GM10847 (cell line): ENCODE measurements around the gene FAM168A.

ENCODE experiments used
- POLR2A ChIP-seq: IDR thresholded peaks from 2 replicates; pipeline ENCODE4 v1.6.1; 2011; ENCODE audit not compliant: insufficient read length; ENCODE audit errors: extremely low read depth

FAM168A gene

GRCh38 chr11:73451896-73452295, 146.0 kb downstream of the FAM168A start:
- TF ChIP-seq POLR2A, result no peak

GRCh38 chr11:73446766-73447165, 151.1 kb downstream of the FAM168A start:
- no peak for TF ChIP-seq POLR2A

DNA sequence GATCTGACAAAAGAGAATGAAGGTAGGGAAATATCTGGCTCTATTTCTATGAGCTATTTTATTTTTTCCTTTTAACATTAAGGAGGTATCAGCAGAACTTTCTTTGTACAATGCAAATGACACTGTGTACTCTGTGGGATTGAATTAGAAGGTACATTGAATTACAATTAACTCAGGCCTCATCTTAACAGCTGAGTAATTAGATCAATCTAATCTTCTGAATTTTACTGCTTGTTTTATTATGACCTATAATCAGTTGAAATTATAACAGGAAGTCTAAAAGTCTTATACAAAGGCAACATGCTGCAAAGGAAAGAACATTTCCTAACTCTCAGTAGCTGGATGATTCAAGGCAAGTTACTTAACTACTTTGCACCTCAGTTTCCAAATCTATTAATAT, 151.9 kb downstream of the FAM168A start:
- TF ChIP-seq POLR2A, result no peak

- no peak for TF ChIP-seq POLR2A
Observed at GRCh38 chr11:73439002-73439843, 158.7 kb downstream of the FAM168A start.

- TF ChIP-seq POLR2A, result no peak
Observed at GRCh38 chr11:73431396-73431795, 166.5 kb downstream of the FAM168A start.

GRCh38 chr11:73430326-73430725, 167.6 kb downstream of the FAM168A start:
- TF ChIP-seq POLR2A, result no peak

GRCh38 chr11:73429121-73429750, 168.7 kb downstream of the FAM168A start:
- TF ChIP-seq POLR2A, result no peak

DNA sequence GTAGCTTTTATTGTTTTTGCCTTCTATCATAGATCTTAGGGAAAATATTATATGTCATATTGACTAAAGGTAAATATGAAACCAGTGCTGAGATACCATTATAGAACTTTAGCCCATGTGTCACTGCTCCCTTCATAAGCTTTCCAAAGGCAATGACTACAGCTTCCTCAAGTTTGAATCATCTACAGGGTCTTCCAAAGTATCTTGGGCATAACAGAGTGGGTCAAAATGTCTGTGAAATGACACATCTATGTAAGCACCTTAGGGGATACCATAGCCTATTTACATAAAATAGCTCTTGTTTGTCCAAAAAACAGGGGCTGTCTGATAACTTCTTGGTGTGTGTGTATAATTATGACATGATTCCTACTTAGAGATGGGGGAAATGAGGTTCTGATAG, 169.2 kb downstream of the FAM168A start:
- no peak for TF ChIP-seq POLR2A

DNA sequence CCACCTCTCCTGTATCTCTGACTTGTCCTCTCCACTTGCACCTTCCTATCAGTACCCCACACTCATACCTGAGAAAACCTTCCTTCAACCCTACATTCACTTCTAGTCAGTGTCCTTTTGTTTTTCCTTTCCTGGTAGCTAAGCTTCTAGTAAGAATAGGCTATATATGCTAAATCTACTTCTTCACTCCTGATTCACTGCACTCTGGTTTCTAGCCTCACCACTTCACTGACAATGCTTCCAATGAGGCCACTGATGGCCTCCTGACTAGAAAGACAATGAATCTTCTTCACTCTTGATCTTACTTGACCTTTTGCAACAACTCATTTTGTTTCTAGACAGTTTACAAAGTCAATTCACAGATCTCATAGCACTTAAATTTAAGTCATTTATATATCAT, 169.7 kb downstream of the FAM168A start:
- TF ChIP-seq POLR2A, result no peak

- no peak for TF ChIP-seq POLR2A
Observed at GRCh38 chr11:73426219-73426850, 171.6 kb downstream of the FAM168A start.

- TF ChIP-seq POLR2A, result no peak
Observed at GRCh38 chr11:73425108-73425507, 172.8 kb downstream of the FAM168A start.

DNA sequence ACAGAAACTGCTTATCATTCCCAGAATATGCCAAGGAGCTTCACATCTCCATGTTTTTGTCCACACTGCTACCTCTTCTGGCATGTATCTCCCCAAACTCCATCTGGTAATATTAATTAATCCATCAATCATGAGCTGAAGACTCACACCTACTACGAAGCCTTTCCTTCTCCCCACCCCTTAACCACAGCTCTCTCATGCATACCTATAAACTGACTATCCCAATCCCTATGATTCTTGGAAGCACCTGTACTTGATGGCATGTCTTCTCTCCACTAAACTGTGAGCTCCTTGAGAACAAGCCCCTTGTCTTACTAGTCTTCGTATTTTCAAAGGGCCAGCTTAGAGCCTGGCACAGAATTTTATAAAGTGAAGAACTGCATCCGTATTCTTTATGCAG, 174.4 kb downstream of the FAM168A start:
- TF ChIP-seq POLR2A, result no peak

GRCh38 chr11:73422886-73423285, 175.0 kb downstream of the FAM168A start:
- TF ChIP-seq POLR2A, result no peak

DNA sequence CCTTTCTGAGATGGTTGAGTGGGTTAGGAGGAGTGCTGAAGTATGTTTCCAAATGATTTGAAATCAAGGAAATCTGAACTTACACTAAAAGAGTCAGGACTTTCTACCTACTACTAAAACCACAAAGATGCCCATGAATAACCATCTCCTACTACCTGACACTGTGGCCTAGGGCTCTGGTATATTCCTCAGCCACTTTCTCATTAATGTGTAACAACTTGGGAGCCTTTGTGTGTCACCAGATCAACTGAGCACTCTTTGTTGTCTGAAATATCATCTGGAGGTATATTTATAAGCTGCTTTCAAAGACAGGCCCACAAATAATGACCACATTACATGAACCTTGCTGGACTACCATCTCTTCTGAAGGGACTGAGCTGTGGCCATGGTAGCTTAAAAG, 177.8 kb downstream of the FAM168A start:
- no peak for TF ChIP-seq POLR2A

DNA sequence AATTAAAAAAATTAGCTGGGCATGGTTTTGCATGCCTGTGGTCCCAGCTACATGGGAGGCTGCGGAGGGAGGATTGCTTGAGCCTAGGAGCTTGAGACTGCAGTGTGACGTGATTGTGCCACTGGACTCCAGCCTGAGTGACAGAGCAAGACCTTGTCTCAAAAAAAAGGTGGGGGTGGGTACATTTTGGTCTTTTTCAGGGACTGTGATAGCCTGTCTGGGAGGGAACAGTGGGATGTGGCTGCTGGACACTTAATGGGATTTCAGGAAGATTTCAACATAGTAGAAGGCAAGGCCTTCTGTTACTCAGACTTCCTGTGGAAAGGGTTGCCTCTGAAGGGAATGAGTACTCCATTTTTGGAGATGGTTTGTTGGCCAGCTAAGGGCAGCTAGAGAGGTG, 181.1 kb downstream of the FAM168A start:
- no peak for TF ChIP-seq POLR2A
